Non-pigmented ciliary epithelial cell (primary cell): ENCODE measurements around the gene GNE.

ENCODE experiments used
- DNase-seq: peaks from one replicate; pipeline ENCODE4 v3.0.0-alpha.2; 2010; ENCODE audit warnings: low read depth

Gene GNE

DNA sequence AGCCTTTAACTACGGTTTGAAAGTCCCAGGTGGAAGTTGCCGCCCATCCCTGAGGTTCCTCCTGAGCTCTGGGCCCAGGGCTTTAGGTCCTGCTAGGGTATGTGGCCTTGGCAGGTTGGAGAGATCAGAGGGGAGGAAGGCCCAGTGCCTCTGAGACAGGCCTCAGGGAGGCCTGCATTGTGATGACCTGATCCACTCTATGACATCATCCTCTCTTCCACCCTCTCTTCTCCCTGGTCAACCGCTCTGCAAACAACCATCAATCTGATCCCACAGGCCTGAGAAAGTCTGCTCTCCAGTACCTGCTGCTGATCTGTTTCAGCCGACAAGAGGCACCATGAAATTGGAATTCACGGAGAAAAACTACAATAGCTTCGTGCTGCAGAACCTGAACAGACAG is 89.1 kb downstream of the GNE start, which contains the start of gene CCIN:
Gene CCIN (plus strand): TSS at position 223 of the 400 bp plus-strand sequence. CDS start 115 bp downstream, at position 338.
- DNase-seq, result no peak

DNA sequence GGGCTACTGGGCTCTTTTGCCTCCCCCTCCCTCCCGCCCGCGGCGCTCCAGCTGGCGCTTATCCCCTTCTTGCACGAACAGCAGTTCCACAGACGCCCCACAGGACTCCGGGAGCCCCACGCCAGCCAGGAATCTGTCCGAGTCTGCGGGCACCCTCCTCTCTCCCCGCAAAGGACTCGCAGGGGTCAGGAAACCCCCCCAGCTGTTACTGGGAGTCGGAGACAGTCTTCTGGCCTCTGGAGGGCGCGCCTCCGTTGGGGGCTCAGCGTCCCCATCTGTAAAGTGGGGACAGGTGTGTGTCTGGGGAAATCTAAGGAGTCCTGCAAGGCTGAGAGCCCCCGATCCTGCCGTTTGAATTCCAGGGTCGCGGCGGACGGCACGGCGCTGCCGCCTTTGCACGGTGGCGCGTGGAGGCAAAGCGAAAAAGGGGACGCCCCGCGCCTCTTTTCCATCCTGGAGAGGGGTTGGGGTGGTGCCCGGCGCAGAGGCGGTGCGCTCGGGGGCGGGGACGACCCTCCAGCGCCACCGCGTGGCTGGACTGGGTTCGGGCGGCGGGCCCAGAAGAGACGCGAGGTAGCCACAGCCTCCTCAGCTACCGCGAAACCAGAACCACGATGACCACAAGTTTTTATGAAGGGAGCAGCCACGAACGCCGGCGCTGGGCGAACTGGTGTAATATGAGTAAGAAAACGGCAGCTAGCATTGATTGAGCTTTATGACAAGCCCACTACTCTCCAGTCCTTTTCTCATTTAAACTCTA is 91.9 kb downstream of the GNE start:
- peak; percentile 41 for DNase-seq

DNA sequence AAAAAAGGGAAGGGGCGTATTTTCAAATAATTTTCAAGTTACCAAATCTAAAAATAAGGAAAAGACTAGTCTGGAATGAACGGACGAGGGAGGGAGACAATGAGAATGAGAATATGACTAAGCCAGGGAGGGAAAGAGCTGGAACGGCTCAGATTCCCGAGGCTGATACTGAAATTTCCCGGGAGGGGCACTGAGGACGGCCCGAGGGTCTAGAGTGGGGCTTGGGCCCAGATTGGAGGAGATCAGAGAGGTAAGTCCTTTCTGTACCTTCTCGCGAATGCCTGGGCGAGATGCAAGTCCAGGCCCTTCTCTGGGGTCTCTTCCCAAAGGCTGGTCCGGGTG is 92.5 kb downstream of the GNE start:
- DNase-seq, result no peak

DNA sequence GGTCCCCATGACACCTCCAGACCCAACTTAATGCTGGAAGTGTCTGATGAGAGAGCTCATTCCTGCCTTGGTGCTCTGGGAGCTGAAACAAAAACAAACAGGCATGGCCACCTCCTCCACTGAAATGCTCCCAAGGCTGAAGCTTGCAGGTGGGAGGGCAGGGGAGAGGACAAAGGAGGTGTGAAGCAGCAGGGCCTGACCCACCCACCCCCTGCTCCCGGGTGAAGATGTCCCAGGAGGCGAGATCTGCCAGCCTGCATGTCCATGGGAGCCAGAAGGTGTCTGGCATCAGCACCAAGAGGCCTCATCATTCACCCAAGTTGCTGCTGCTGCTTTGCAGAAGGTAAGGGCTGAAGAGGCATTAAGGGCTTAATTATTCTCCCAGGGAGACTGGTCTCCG is 93.3 kb downstream of the GNE start:
- DNase-seq, result no peak
